AG08395 (cell line): Measurements from ENCODE around the gene FAM83C.
"Not testable (repeated sequence)": the region's sequence is repeated elsewhere in the genome, so short reads cannot be mapped to it uniquely, and the experiment has no call there.

Source experiments
- DNase-seq: peaks from one replicate; pipeline ENCODE4 v3.0.0; 2012; ENCODE audit warnings: mixed read lengths, low spot score

FAM83C gene

DNA sequence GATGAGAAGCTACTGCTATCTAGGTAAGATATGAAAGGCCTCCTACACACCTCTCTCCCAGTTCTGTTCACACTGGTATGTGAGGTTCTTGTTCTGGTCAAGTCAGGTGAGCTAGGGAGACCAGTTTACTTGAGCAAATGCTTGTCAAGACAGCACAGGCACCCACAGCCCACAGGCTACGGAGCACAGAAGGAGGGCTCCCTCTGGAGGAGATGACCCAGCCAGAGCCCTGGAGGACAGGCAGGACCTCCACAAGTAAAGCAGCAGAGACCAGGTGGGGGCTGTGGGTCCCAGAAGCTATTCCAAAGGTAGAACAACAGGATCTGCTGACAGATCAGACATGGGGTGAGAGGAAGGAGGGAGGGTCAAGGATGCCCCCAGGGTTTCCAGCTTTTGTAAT lies 27.5 kb downstream of the FAM83C start:
- no peak for DNase-seq

DNA sequence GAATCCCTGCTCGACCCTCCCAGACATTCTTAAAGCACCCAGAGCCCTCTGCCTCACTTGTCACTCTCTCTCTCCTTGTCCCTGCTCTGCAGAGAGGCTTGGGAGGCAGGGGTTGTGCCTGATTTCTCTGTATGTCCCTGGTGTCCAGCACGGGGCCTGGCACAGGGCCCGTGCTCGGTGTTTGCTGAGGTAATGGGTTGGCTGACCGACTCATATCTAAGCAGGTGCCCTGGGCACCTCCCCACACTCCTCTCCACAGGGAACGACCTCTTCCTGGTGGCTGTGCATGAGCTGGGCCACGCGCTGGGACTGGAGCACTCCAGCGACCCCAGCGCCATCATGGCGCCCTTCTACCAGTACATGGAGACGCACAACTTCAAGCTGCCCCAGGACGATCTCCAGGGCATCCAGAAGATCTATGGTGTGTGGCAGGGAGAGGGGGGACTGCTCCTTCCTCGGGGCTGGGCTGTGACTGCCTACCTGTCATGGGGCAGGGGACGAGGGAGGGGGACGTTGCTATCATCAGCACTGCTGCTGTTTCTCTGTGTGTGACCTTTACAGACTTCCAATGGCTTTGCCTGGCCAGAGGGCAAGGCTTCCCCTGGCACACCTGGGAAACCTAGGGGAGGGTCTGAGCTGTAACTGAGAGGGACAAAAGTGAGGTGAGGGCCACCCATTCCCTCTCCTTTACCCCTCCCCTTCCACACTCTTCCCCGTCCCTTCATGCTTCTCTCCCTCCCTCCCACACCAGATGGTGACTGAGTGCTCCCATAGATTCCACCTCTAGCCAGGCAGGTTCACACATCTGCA lies 28.5 kb downstream of the FAM83C start:
- no peak for DNase-seq

DNA sequence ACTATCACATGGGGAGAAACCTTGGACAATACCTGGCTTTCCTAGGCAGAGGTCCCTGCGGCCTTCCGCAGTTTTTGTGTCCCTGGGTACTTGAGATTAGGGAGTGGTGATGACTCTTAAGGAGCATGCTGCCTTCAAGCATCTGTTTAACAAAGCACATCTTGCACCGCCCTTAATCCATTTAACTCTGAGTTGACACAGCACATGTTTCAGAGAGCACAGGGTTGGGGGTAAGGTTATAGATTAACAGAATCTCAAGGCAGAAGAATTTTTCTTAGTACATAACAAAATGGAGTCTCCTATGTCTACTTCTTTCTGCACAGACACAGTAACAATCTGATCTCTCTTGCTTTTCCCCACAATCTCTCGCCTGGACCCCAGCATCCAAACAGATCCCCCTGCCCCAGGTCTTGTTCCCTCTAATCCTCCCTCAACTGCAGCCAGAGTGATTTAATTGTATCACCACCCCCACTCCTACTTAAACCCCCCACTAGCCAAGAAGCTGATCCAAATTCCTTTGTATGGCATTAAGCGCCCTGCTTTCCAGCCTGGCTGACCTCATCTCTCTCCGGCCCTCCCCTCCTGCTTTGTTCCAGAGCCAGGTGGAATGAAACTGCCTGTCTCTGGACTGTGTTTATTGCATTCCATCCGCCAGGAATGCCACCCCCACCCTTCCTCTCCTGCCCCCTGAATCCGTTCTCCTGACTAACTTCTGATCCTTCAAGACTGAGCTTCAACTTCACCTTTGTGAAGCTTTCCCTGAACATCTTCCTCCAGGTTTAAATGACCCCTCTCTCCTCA lies 29.3 kb downstream of the FAM83C start:
- DNase-seq = peak; percentile 64

DNA sequence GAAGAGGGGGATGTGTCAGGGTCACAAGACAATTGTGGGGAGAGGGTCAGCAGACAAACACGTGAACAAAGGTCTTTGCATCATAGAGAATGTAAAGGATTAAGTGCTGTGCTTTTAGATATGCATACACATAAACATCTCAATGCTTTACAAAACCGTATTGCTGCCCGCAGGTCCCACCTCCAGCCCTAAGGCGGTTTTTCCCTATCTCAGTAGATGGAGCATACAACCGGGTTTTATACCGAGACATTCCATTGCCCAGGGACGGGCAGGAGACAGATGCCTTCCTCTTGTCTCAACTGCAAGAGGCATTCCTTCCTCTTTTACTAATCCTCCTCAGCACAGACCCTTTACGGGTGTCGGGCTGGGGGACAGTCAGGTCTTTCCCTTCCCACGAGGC lies 29.9 kb downstream of the FAM83C start:
- DNase-seq = not testable (repeated sequence)

DNA sequence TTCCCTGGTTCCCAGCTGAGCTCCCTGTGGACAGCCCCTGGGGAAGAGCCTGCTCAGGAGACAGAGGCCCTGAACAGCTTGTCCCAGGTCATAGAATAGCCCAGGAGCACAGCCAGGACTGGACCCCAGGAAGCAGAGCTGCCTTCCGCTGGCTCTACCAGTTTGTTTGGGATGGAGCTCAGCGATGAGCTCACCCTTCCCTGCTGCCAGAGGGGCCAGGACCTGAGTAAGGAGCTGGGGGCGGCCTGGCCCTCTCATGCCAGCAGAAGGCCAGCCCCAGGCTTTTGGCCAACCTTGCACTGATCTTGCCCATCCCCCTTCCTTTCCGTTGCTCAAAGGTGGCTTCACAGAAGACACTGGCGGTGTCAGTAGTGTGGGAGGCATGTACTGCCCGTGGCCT lies 31.8 kb downstream of the FAM83C start:
- no peak for DNase-seq

DNA sequence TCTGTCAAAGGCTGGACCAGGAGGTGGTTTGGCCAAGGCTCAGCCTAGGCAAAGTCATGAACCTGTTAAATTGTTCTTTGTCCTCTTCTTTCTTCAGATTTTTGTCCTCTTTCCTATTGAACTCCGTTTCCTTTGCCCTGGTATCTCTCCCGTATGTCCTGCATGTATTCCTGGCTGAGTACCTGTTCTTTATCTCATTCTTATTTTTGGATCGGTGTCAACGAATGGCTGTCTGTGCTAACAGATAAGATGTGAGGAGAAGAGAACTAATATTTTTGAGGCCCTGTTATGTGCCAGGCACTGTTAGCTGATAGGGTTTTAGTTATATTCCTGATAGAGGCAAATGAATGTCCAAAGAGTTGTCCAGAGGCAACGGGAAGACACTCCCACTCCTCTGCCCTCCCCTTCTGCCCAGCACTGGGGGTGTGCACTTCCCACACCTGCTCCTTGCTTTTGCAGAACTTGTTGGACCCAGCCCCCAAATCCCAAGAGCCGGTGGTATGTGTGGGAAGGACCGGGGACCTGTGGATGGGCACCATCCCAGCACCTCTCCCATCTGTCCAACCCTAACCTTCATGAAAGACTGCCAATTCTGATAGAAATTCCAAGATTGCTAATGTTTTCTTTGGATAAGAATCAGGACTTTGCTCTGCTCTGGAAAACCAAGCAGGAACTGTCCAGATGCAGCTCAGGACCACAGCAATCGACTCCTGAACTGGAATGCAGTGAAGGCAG lies 34.9 kb downstream of the FAM83C start:
- no peak for DNase-seq

DNA sequence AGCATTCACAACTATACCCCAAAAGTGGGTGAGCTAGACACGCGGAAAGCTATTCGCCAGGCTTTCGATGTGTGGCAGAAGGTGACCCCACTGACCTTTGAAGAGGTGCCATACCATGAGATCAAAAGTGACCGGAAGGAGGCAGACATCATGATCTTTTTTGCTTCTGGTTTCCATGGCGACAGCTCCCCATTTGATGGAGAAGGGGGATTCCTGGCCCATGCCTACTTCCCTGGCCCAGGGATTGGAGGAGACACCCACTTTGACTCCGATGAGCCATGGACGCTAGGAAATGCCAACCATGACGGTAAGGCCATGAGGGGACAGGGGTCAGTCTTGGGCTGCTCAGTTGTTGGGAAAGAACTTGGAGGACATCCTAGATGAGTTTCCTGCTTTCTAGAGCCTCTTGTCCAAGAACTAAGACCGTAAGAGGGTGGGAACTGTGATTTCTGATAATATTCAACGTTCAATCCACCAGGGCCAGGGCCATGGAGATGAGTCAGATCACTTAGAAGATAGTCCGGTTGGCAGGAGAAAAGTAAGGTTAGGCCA lies 37.7 kb downstream of the FAM83C start:
- DNase-seq = no peak

DNA sequence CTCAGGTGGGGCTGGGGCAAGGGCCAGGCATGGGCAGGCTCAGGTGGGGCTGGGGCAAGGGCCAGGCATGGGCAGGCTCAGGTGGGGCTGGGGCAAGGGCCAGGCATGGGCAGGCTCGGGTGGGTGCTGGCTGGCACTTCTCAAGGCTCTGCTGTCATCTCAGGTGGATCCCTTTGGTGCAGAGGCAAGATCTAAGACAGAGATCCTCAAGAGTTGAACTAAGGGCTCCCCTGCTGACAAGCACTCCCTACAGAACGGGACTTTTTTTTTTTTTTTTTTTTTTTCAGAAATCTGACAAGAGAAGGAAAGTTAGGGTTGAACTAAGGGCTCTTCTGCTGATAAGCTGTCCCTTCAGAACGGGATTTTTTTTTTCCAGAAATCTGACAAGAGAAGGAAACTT lies 39.2 kb downstream of the FAM83C start:
- DNase-seq = no peak

DNA sequence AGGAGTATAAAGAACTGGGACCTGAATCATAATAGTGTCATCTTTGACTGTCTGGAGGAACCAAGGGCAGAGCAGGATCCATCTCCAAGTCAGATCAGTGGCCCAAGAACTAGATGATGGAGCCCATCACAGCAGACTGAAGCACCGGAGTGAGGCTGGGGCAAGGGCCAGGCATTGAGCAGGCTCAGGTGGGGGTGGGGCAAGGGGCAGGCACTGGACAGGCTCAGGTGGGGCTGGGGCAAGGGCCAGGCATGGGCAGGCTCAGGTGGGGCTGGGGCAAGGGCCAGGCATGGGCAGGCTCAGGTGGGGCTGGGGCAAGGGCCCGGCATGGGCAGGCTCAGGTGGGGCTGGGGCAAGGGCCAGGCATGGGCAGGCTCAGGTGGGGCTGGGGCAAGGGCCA lies 39.6 kb downstream of the FAM83C start:
- DNase-seq = not testable (repeated sequence)

DNA sequence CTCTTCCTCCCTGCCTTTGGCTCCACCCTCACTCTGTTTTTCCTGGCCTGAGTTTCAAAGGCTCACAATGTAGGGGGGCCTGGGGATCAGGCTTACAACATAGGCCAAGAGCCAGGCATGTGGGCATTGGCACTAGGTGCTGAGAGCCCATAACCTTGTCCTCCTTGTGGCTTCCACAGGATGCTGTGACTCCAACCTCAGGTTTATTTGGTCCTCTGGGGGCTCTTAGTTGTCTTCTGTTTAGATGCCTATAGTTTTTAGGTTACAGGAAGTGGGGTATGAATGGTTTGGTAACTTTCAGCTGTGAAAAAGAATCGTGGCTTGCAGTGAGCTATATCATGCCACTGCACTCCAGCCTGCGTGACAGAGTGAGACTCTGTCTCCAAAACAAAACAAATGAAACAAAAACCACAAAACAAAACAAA lies 40.2 kb downstream of the FAM83C start:
- no peak for DNase-seq

DNA sequence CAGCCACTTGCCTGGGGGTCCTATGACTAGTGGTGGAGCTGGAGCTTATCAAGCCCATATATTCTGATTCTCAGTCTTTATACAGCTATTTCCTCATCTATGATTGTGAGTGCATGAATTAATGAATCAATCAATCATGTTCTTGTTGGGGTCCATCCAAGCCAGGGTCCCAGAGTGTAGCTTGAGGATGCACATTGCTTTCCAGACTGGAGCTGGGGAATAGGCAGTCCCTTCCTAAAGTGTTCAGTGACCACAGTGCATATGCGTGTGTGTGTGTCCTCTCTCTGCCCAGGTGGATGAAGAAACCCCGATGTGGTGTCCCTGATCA lies 40.6 kb downstream of the FAM83C start:
- no peak for DNase-seq

DNA sequence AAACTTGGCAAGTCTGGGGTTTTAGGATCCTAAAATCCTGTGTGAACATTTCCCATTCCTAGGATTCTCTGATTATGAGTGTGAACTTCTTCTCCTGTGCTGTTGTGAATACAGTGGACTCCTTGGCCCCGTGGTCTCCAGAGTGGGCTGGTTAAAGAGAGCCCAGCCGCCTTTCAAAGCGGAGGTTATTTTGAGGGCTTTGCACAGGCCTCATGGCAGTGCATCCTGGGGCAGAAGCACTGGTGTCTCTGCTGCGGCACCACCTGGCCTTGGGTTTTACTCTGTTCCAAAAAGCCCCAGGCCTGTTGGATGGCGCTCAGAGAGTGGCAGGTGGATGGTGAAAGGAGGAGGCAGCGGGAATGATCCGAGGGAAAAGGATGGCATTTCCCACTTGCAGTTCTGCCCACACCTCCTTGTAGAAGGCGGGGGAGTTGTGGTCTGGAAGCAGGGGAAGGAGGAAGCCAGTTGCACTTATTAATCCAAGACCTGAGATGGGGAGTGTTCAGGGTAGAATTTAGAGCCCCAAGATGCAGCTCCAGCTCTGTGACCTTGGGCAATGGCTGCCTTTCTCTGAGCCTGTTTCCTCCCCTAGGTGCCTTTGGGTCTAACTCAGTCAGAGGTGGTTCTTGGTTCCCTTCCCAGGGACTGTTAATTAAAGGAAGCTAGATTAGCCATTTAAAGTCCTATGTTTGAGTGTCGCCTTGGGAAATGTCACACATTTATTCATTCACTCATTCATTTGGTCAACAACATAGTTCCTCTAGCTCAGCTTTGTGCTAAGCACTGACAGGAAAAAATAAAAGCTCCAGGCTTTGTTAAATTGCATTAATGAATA lies 43.4 kb downstream of the FAM83C start:
- DNase-seq = peak; percentile 29

DNA sequence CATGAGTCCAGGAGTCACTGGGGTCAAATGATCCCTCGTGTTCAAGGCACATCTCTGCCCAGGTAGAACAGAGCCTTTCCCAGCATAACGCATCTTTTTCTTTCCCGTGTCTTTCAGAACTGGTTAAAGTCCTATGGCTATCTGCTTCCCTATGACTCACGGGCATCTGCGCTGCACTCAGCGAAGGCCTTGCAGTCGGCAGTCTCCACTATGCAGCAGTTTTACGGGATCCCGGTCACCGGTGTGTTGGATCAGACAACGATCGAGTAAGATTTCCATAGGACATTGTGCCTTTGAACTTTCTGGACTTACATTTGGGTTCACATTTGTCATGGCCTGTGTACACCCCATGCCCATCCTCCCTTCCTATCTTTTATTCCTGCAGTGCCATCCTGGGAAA lies 45.5 kb downstream of the FAM83C start:
- DNase-seq = no peak

DNA sequence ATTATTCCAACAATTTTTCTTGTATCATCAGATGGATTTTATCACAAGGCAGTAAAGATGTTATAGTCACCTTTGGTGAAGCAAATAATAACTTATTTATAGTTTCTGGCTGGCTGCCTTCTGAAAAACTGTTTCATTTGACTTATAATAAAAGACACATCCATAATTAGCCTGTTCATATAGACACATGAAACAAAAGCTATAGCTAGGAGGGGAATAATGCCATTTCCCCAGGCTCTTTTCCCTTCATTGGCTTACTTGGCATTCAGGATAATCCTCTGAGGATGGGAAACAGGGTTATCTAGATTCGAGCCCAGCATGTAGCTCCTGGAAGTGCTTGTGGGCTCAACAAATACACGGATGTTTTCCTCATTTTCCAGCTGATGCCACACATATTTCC lies 48.2 kb downstream of the FAM83C start:
- no peak for DNase-seq

DNA sequence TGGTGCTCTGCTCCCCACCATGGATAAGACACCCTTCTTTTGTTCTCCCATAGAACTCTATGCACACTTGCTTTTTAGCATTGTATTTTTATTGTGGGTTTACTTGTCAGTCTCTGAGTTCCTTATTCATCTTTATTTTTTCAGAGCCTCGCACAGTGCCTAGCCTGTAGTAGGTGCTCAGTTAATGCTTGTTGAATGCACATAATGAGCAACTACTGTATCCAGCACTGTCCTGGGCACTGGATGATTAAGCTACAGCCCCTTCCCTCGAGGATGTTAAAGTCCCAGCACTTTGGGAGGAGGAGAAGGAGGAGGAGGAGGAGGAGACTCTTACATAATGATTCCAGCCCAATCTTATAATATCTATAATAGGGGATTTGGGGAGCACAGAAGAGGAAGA lies 48.9 kb downstream of the FAM83C start:
- DNase-seq = no peak

DNA sequence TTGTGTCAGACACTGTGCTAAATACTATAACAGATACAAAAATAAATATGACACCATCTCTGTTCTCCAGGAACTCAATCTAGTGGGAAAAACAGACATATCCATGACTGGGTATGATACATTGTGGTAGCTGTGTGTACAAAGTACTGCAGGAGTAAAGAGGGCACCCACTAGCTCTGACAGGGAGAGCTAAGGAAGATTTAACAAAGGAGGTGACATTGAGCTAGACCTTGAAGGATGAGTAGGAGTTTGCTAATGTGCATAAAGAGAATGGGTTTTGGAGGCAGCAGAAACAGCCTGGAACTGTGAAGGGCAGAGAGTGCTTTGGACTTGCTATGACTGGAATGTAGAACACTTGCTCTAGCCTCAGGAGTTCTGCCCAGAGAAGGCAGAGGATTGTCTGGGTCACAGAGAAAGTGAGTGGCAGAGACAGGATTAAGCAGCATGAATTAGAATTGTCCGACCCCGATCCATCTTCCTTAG lies 51.4 kb downstream of the FAM83C start:
- DNase-seq = no peak

DNA sequence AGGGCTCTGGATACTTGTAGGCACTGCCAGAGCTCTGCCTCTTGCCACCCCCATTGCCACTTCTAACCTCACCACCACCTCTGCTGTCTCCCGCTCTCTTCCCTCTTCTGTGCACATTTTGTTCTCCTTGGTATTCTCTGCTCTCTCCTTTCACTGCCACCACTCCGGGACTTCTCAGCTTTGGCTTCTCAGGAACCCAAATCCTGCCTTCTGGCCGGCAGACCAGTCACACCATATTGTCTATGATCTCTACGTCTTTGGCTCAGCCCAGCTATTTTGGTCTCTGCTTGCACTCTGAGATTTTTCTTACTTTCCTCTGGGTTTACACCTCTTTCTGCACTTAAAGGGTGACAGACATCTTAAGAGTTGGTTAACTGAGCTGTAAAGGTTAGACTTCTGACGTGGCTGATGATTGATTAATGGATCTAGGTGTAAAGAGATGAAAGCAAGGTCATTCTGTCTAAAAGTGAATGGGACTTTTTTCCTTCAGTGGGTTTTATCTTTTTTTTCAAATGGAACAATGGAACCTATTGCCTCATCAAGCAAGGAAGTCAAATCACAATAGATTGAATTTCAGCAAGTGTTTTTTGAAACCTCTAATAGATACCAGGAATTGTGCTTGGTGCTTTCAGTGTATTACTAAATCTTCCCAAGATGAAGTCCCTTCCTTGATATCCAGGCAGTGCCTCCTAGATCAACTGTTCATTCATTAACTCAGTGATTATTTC lies 52.0 kb downstream of the FAM83C start:
- DNase-seq = no peak

DNA sequence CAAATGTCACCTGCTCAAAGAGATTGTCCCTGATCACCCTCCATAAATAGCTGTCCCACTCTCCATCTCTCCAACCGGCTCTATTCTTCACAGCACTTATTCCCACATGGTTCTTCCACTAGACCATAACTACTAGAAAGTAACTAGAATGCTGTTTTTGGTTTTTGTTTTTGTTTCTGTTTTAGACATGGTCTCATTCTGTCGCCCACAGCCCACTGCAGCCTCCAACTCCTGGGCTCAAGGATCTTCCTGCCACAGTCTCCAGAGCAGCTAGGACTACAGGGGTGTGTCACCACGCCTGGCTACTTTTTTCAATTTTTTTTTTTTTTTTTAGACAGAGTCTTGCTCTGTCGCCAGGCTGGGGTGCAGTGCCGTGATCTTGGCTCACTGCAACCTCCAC lies 53.5 kb downstream of the FAM83C start:
- DNase-seq = no peak

DNA sequence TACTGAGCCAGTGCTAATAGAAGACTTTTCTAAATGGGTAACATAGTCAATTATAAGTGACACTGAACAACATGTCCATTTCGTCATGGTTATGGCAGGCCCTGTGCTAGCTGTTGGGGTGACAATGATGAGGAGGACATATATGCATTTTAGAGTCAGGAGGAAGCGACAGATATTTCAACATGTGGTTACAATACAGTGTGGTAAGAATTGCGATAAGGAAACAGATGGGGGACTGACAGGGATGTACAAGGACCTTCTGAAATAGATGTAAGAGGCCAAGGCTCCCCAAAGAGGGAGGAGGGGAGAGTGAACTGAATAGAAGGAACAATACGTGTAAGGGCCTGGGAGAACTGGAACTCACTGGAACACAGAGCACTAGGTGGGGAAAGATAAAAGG lies 54.1 kb downstream of the FAM83C start:
- no peak for DNase-seq

DNA sequence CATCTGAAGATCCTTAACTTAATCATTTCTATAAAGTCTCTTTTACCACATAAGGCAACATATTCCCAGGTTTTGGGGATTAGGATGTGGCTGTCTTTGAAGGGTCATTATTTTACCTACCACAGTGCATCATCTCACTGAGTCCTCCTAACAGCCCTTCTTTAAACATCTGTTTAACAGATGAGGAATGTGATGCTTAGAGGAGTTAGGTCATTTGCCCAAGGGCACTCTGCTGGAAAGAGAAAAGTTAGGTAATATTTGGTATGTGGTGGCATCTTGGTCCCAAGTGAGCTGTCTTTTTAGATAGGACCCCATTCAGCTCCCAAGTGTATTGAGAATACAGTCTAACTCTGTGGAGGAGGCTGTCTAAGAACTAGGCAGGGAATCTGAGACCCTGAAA lies 54.7 kb downstream of the FAM83C start:
- peak; percentile 62 for DNase-seq

DNA sequence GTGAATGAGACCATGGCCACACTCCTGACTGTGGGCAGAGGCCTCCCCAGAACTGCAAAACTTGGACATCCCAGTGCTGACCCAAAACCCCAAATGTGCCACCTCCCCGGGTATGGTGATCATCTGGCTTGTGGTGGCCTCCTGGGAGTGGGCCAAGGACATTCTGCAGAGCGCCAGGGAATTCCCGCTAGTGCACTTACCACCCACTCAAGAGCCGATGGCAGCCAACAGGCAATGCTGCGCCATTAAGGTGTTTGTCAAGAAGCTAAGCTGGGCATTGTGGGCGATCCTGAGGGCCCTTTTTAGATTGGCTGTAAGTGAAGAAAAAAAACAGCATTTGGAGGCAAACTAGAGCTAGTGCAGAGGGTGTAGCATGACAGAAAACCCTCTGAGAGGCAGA lies 56.3 kb downstream of the FAM83C start:
- DNase-seq = no peak
